ENCODE results near the gene TRPM3.

TRPM3 gene

GRCh38 chr9:70569791-70570190, 551.6 kb downstream of the TRPM3 start:
- no peaks in the 10 kb centered on the region for H3K27me3 ChIP-seq (ENCODE audit: insufficient read depth, poor library complexity, severe bottlenecking)
- H3K27ac ChIP-seq (replicated peaks), result no peak overlapping the region
- DNase-seq (ENCODE audit: low read depth in 1 of 2, low spot score in 1 of 2), result no peak
- H3K4me3 ChIP-seq (replicated peaks; ENCODE audit: insufficient read depth, low read length), result no peak overlapping the region
- TF ChIP-seq REST (IDR thresholded peaks at IDR 0.05; ENCODE audit: insufficient replicate concordance, low read depth) (no peak), CTCF (IDR thresholded peaks at IDR 0.05; ENCODE audit: insufficient read depth, low read length) (no peak), SPI1 (IDR thresholded peaks at IDR 0.05; ENCODE audit: borderline replicate concordance, low read depth) (no peak), GABPA (IDR thresholded peaks at IDR 0.05; ENCODE audit: low read depth) (no peak), POLR2AphosphoS5 (IDR thresholded peaks at IDR 0.05; ENCODE audit: low read depth) (no peak)

GRCh38 chr9:70569070-70569772, 552.2 kb downstream of the TRPM3 start:
- Histone ChIP-seq H3K4me3 (replicated peaks; ENCODE audit: insufficient read depth, low read length) (no peak overlapping the region), H3K27me3 (ENCODE audit: insufficient read depth, poor library complexity, severe bottlenecking) (no peaks in the 10 kb centered on the region), H3K27ac (replicated peaks) (no peak overlapping the region)
- DNase-seq (ENCODE audit: low read depth in 1 of 2, low spot score in 1 of 2), result no peak
- TF ChIP-seq REST (IDR thresholded peaks at IDR 0.05; ENCODE audit: insufficient replicate concordance, low read depth) (no peak), GABPA (IDR thresholded peaks at IDR 0.05; ENCODE audit: low read depth) (no peak), POLR2AphosphoS5 (IDR thresholded peaks at IDR 0.05; ENCODE audit: low read depth) (no peak), SPI1 (IDR thresholded peaks at IDR 0.05; ENCODE audit: borderline replicate concordance, low read depth) (no peak), CTCF (IDR thresholded peaks at IDR 0.05; ENCODE audit: insufficient read depth, low read length) (no peak)

GRCh38 chr9:70567511-70567910, 553.9 kb downstream of the TRPM3 start:
- H3K27ac ChIP-seq (replicated peaks), result no peak overlapping the region
- TF ChIP-seq SPI1 (IDR thresholded peaks at IDR 0.05; ENCODE audit: borderline replicate concordance, low read depth) (no peak), CTCF (IDR thresholded peaks at IDR 0.05; ENCODE audit: insufficient read depth, low read length) (no peak)
- DNase-seq (ENCODE audit: low read depth in 1 of 2, low spot score in 1 of 2), result no peak
- no peak overlapping the region for H3K4me3 ChIP-seq (replicated peaks; ENCODE audit: insufficient read depth, low read length)
- H3K27me3 ChIP-seq (ENCODE audit: insufficient read depth, poor library complexity, severe bottlenecking), result no peaks in the 10 kb centered on the region

GRCh38 chr9:70566751-70567150, 554.7 kb downstream of the TRPM3 start:
- no peak overlapping the region for H3K27ac ChIP-seq (replicated peaks)
- H3K27me3 ChIP-seq (ENCODE audit: insufficient read depth, poor library complexity, severe bottlenecking), result no peaks in the 10 kb centered on the region
- no peak for TF ChIP-seq REST (IDR thresholded peaks at IDR 0.05; ENCODE audit: insufficient replicate concordance, low read depth)
- TF ChIP-seq CTCF (IDR thresholded peaks at IDR 0.05; ENCODE audit: insufficient read depth, low read length), result no peak
- no peak for TF ChIP-seq SPI1 (IDR thresholded peaks at IDR 0.05; ENCODE audit: borderline replicate concordance, low read depth)
- DNase-seq (ENCODE audit: low read depth in 1 of 2, low spot score in 1 of 2), result no peak
- no peak overlapping the region for H3K4me3 ChIP-seq (replicated peaks; ENCODE audit: insufficient read depth, low read length)
